IMR-90 (cell line): Measurements from ENCODE around the gene CREBBP. TPM values are rescaled to one million over a fixed set of nuclear protein-coding genes. Genes with fewer than 3 reads are reported as not detected.

Experiments used
- ATAC-seq: fragments of 200-7000 bp; cut with Tn5 transposase; 2 replicates; pipeline ENCODE4 v1.9.1; 2020; ENCODE audit warnings: low read depth, mild to moderate bottlenecking, moderate library complexity
- BruUV-seq: library from RNA; stranded (reverse); fragments of 400-500 nt; replicated peaks from 2 replicates; lab custom pipeline; 2021; lab: Mats Ljungman, UMichigan
- CTCF ChIA-PET: fragments of 300-600 bp; formaldehyde crosslinking; extraction: SDS; loops from one replicate; lab custom pipeline; 2021; ENCODE audit warnings: antibody characterized with exemption; lab: Yijun Ruan, JAX
- POLR2A ChIA-PET: fragments of 300-600 bp; sonication (Branson Sonifier 250); formaldehyde crosslinking; loops from one replicate; lab custom pipeline; 2022; ENCODE audit warnings: antibody characterized with exemption; ENCODE audit not compliant: unreplicated experiment; lab: Charles Lee
- DNase-seq: peaks from one replicate; pipeline ENCODE4 v3.0.0; 2013
- H2AFZ ChIP-seq: replicated peaks from 2 replicates; pipeline ENCODE3; 2013; ENCODE audit warnings: low read length, mild to moderate bottlenecking; ENCODE audit not compliant: poor library complexity
- H2AK5ac ChIP-seq: 2 replicates; pipeline ENCODE4 v1.6.1; 2013; ENCODE audit warnings: low read depth, low read length, inconsistent platforms
- H2AK9ac ChIP-seq: replicated peaks from 2 replicates; pipeline ENCODE3; 2013; ENCODE audit warnings: mild to moderate bottlenecking, low read depth, low read length, moderate library complexity; ENCODE audit not compliant: poor library complexity
- H2BK120ac ChIP-seq: 2 replicates; pipeline ENCODE4 v1.6.1; 2013; ENCODE audit warnings: low read depth, low read length, inconsistent platforms
- H2BK15ac ChIP-seq: 3 replicates; pipeline ENCODE4 v1.6.1; 2013; ENCODE audit warnings: low read depth, low read length, inconsistent platforms
- H2BK20ac ChIP-seq: 2 replicates; pipeline ENCODE4 v1.6.1; 2013; ENCODE audit warnings: low read depth, mild to moderate bottlenecking, inconsistent platforms, low read length, moderate library complexity
- H2BK5ac ChIP-seq: 2 replicates; pipeline ENCODE4 v1.6.1; 2013; ENCODE audit warnings: mild to moderate bottlenecking, low read depth, low read length, inconsistent platforms; ENCODE audit not compliant: poor library complexity, severe bottlenecking
- H3K14ac ChIP-seq: replicated peaks from 2 replicates; pipeline ENCODE4 v1.6.1; 2013; ENCODE audit warnings: low read depth, low read length, inconsistent platforms
- H3K18ac ChIP-seq: 2 replicates; pipeline ENCODE4 v1.6.1; 2013; ENCODE audit warnings: low read depth, low read length, control low read depth
- H3K23ac ChIP-seq: 2 replicates; pipeline ENCODE4 v1.6.1; 2013; ENCODE audit warnings: low read depth, low read length, inconsistent platforms
- H3K27ac ChIP-seq: 2 replicates; pipeline ENCODE4 v1.5.1; 2013; ENCODE audit warnings: mild to moderate bottlenecking, control low read depth, low read length; ENCODE audit not compliant: insufficient read depth
- H3K27me3 ChIP-seq: 2 replicates; pipeline ENCODE4 v1.6.1; 2013; ENCODE audit warnings: low read length; ENCODE audit not compliant: control insufficient read depth, insufficient read depth
- H3K36me3 ChIP-seq: 2 replicates; pipeline ENCODE4 v1.6.1; 2013; ENCODE audit warnings: low read length, mixed read lengths; ENCODE audit not compliant: control insufficient read depth, insufficient read depth
- H3K4ac ChIP-seq: 2 replicates; pipeline ENCODE4 v1.6.1; 2013; ENCODE audit warnings: low read depth, low read length, inconsistent platforms
- H3K4me1 ChIP-seq: 2 replicates; pipeline ENCODE4 v1.6.1; 2013; ENCODE audit warnings: low read length, mixed read lengths; ENCODE audit not compliant: control insufficient read depth, insufficient read depth
- H3K4me2 ChIP-seq: 2 replicates; pipeline ENCODE4 v1.6.1; 2013; ENCODE audit warnings: low read depth, mild to moderate bottlenecking, control low read depth, low read length, moderate library complexity
- H3K4me3 ChIP-seq: 2 replicates; pipeline ENCODE4 v1.5.1; 2013; ENCODE audit warnings: low read depth, mild to moderate bottlenecking, control low read depth, low read length, moderate library complexity; ENCODE audit not compliant: insufficient read depth
- H3K56ac ChIP-seq: 2 replicates; pipeline ENCODE4 v1.6.1; 2013; ENCODE audit warnings: low read length, inconsistent platforms; ENCODE audit not compliant: insufficient read depth; ENCODE audit errors: extremely low read depth
- H3K79me1 ChIP-seq, 2 experiments: 2 replicates each; pipeline ENCODE4 v1.6.1; 2013; ENCODE audit warnings: low read length in 2 of 2, inconsistent platforms in 1 of 2, low read depth in 1 of 2
- H3K9ac ChIP-seq: 2 replicates; pipeline ENCODE4 v1.6.1; 2013; ENCODE audit warnings: low read depth, low read length, control low read depth
- H3K9me1 ChIP-seq: 2 replicates; pipeline ENCODE4 v1.6.1; 2013; ENCODE audit warnings: low read length, inconsistent platforms; ENCODE audit not compliant: insufficient read depth
- H3K9me3 ChIP-seq: 2 replicates; pipeline ENCODE4 v1.6.1; 2013; ENCODE audit warnings: low read length; ENCODE audit not compliant: control insufficient read depth, insufficient read depth
- H4K20me1 ChIP-seq: 2 replicates; pipeline ENCODE4 v1.6.1; 2013; ENCODE audit warnings: low read length, inconsistent platforms; ENCODE audit not compliant: insufficient read depth
- H4K5ac ChIP-seq: 2 replicates; pipeline ENCODE4 v1.6.1; 2013; ENCODE audit warnings: mild to moderate bottlenecking, low read depth, low read length, control low read depth
- H4K8ac ChIP-seq, 2 experiments: 2 replicates each; pipeline ENCODE4 v1.6.1; 2013; ENCODE audit warnings: low read depth in 2 of 2, low read length in 2 of 2, control low read depth in 1 of 2, inconsistent platforms in 1 of 2
- H4K91ac ChIP-seq: 2 replicates; pipeline ENCODE4 v1.6.1; 2013; ENCODE audit warnings: low read depth, low read length, inconsistent platforms; ENCODE audit not compliant: insufficient read depth
- BHLHE40 ChIP-seq: fragments of 150-350 bp; IDR thresholded peaks from 2 replicates; pipeline ENCODE4 v1.6.1; 2016; ENCODE audit warnings: mild to moderate bottlenecking, low read depth, low read length
- CEBPB ChIP-seq: IDR thresholded peaks from 2 replicates; pipeline ENCODE4 v1.6.1; 2012; ENCODE audit warnings: low read depth, low read length, improper control_type of control experiment
- CHD1 ChIP-seq: IDR thresholded peaks from 2 replicates; pipeline ENCODE4 v1.6.1; 2012; ENCODE audit warnings: low read depth, low read length, improper control_type of control experiment
- ELK1 ChIP-seq: fragments of 150-350 bp; IDR thresholded peaks from 2 replicates; pipeline ENCODE4 v1.6.1; 2016; ENCODE audit warnings: low read depth, mild to moderate bottlenecking, low read length, moderate library complexity, borderline replicate concordance
- FOS ChIP-seq: fragments of 150-350 bp; IDR thresholded peaks from 2 replicates; pipeline ENCODE4 v1.6.1; 2016; ENCODE audit warnings: low read depth, low read length
- MAFK ChIP-seq: IDR thresholded peaks from 2 replicates; pipeline ENCODE4 v1.6.1; 2012; ENCODE audit warnings: low read depth, low read length, improper control_type of control experiment
- MAZ ChIP-seq: IDR thresholded peaks from 2 replicates; pipeline ENCODE4 v1.6.1; 2012; ENCODE audit warnings: low read depth, mild to moderate bottlenecking, low read length, improper control_type of control experiment, moderate library complexity, borderline replicate concordance
- MXI1 ChIP-seq: IDR thresholded peaks from 2 replicates; pipeline ENCODE4 v1.6.1; 2012; ENCODE audit warnings: low read depth, mild to moderate bottlenecking, low read length, moderate library complexity, borderline replicate concordance
- NFE2L2 ChIP-seq: fragments of 150-350 bp; IDR thresholded peaks from 2 replicates; pipeline ENCODE4 v1.6.1; 2016; ENCODE audit warnings: low read depth, mild to moderate bottlenecking, low read length
- POLR2A ChIP-seq: IDR thresholded peaks from 2 replicates; pipeline ENCODE4 v1.6.1; 2012; ENCODE audit warnings: mild to moderate bottlenecking, low read depth, low read length
- RAD21 ChIP-seq: IDR thresholded peaks from 2 replicates; pipeline ENCODE4 v1.6.1; 2012; ENCODE audit warnings: low read length, improper control_type of control experiment
- RCOR1 ChIP-seq: IDR thresholded peaks from 2 replicates; pipeline ENCODE4 v1.6.1; 2012; ENCODE audit warnings: mild to moderate bottlenecking, low read length, improper control_type of control experiment; ENCODE audit not compliant: insufficient replicate concordance
- RFX5 ChIP-seq: IDR thresholded peaks from 2 replicates; pipeline ENCODE4 v1.8.0; 2012; ENCODE audit warnings: low read depth, mild to moderate bottlenecking, low read length, moderate library complexity
- SMC3 ChIP-seq: fragments of 150-350 bp; IDR thresholded peaks from 2 replicates; pipeline ENCODE4 v1.6.1; 2016; ENCODE audit warnings: low read depth, mild to moderate bottlenecking, antibody characterized with exemption, low read length, moderate library complexity
- USF2 ChIP-seq: fragments of 150-350 bp; IDR thresholded peaks from 2 replicates; pipeline ENCODE4 v1.6.1; 2017; ENCODE audit warnings: mild to moderate bottlenecking, antibody characterized with exemption, low read length, low read depth
- WGBS, 2 experiments: methylation state at CpG; one replicate each; pipeline versions ENCODE4 v1.1.5 to v1.1.7; 2013; ENCODE audit warnings: missing lambda C conversion rate in 2 of 2; ENCODE audit not compliant: insufficient read length in 1 of 2; ENCODE audit errors: extremely low coverage in 2 of 2; 5-methylcytosine and 5-hydroxymethylcytosine counted together
- dilution Hi-C: fragments of 300-500 bp; cut with HindIII; formaldehyde crosslinking; loops from one replicate; pipeline ENCODE4 v1.14.3; 2018; ENCODE audit warnings: low sequenced_read_pairs; ENCODE audit not compliant: unreplicated experiment
- in situ Hi-C: fragments of 300-500 bp; cut with MboI; formaldehyde crosslinking; loops from 3 replicates; pipeline ENCODE4 v1.14.3; 2019; ENCODE audit warnings: low sequenced_read_pairs, inconsistent platforms, mixed read lengths
- intact Hi-C: fragments of 100-400 bp; cut with micrococcal nuclease; formaldehyde crosslinking; loops from 2 replicates; pipeline ENCODE4 v1.10.0; 2022
- polyA plus RNA-seq, 3 experiments: library from polyadenylated mRNA; depleted of rRNA; stranded (reverse); fragments of >200 nt; gene quantifications; 2 replicates each; pipeline ENCODE4 v1.2.3, GENCODE V29; 2012; ENCODE audit warnings: low replicate concordance in 1 of 3
- total RNA-seq: library from RNA; depleted of rRNA; stranded (reverse); fragments of >200 nt; gene quantifications from 2 replicates; pipeline ENCODE4 v1.2.3, GENCODE V29; 2012
- TF ChIP-seq, protein P1 (sequence below): conservative IDR thresholded peaks from 2 replicates; pipeline ENCODE4 v1.5.1; 2012; ENCODE audit warnings: mild to moderate bottlenecking, low read depth, low read length, improper control_type of control experiment

CREBBP gene
- total and polyA plus RNA-seq, 2 of the 4 experiments (the other 2 are of a cell fraction) = 7.3 to 12.5 TPM

DNA sequence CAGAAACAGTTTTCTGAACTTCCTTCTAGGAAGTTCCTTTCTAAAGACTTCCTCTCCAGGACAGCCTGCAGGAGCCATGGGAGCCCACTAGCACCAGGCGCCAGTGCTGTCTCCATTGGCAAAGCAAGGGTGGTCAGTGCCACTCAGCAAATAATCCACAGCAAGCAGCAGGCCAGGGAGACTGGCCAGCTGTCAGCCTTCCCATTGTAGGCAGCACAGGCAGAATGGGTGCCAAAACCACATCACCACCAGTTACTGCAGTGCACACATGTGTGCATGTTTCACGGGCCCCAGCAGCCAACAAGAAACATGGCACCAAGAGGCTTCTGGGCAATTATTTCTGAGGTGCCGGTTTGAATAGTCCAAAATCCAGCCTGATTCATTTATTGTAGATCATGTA is 199.3 kb downstream of the CREBBP start:
- Histone ChIP-seq H3K23ac (no peak overlapping the region), H4K91ac (no peak overlapping the region), H3K14ac (no peak overlapping the region), H3K36me3 (peaks cover 34% of the 10 kb centered on the region), H3K56ac (no peak overlapping the region), H4K20me1 (0 out of 2 replicates have a peak, but pooled peaks cover 2% of the 10 kb centered on the region), H3K79me1 (peaks cover 0 to 7% of the 10 kb centered on the region in 2 experiments; a peak in 2 of 4 replicates), H3K9me1 (no peaks in the 10 kb centered on the region; the same call in 1 of the 2 replicates), H3K9ac (no peak overlapping the region), H3K4me3 (no peak overlapping the region), H3K18ac (no peak overlapping the region), H2BK120ac (no peak overlapping the region), H3K27me3 (no peaks in the 10 kb centered on the region), H2AK9ac (no peak overlapping the region), H2AK5ac (no peak overlapping the region), H4K5ac (no peak overlapping the region), H3K4me1 (no peaks in the 10 kb centered on the region), H2AFZ (no peak overlapping the region), H4K8ac (no peak overlapping the region), H2BK5ac (no peak overlapping the region), H3K9me3 (no peaks in the 10 kb centered on the region), H3K27ac (no peak overlapping the region), H2BK20ac (no peak overlapping the region), H3K4me2 (no peak overlapping the region), H3K4ac (no peak overlapping the region), H2BK15ac (no peak overlapping the region)
- DNase-seq = no peak
- dilution Hi-C loops = no loop called here
- ChIA-PET CTCF (interaction anchor here (1.1 kb wide), 1 partner anchor 592 kb away, joined by 3 read pairs; the partner anchor contains the start of gene TFAP4), POLR2A (no interaction called here)
- no TSS peak for BruUV-seq
- in situ Hi-C loops = no loop called here
- TF ChIP-seq, protein P1, sequence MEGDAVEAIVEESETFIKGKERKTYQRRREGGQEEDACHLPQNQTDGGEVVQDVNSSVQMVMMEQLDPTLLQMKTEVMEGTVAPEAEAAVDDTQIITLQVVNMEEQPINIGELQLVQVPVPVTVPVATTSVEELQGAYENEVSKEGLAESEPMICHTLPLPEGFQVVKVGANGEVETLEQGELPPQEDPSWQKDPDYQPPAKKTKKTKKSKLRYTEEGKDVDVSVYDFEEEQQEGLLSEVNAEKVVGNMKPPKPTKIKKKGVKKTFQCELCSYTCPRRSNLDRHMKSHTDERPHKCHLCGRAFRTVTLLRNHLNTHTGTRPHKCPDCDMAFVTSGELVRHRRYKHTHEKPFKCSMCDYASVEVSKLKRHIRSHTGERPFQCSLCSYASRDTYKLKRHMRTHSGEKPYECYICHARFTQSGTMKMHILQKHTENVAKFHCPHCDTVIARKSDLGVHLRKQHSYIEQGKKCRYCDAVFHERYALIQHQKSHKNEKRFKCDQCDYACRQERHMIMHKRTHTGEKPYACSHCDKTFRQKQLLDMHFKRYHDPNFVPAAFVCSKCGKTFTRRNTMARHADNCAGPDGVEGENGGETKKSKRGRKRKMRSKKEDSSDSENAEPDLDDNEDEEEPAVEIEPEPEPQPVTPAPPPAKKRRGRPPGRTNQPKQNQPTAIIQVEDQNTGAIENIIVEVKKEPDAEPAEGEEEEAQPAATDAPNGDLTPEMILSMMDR = no peak
- TF ChIP-seq CEBPB = no peak
- TF ChIP-seq RFX5 = no peak
- TF ChIP-seq RCOR1 = no peak
- TF ChIP-seq SMC3 = no peak
- TF ChIP-seq POLR2A = no peak
- no peak for TF ChIP-seq CHD1
- TF ChIP-seq USF2 = no peak
- TF ChIP-seq ELK1 = no peak
- no peak for TF ChIP-seq MXI1
- TF ChIP-seq MAZ = no peak
- TF ChIP-seq FOS = no peak
- no peak for TF ChIP-seq RAD21
- TF ChIP-seq BHLHE40 = no peak
- TF ChIP-seq NFE2L2 = no peak
- no peak for TF ChIP-seq MAFK
- intact Hi-C loops = no loop called here
- no peak for ATAC-seq
- 88% methylated on average over 1 of the region's 3 CpGs; no CpG with 5 or more reads in 1 of the 2 experiments for WGBS, 2 experiments
